ENCODE results near the gene SETD2. TPM values are rescaled to one million over a fixed set of nuclear protein-coding genes. Genes with fewer than 3 reads are reported as not detected.

SETD2 gene
- total and polyA plus RNA-seq, 10 donors, result 10.4 to 94.0 (median 63.8) TPM

- intact Hi-C loops (cut with DNase I; ENCODE audit: low total_unique reads), result no loop called here
- Histone ChIP-seq H3K4me1 (peaks cover 0 to 8% (median 1%) of the 10 kb centered on the region in 6 donors), H3K36me3 (peaks cover 0 to 98% (median 46%) of the 10 kb centered on the region in 6 donors), H3K9me3 (no peaks in the 10 kb centered on the region), H3K27ac (no peak overlapping the region), H3K27me3 (replicated peaks in 1 of 7) (no peaks in the 10 kb centered on the region), H3K4me3 (no peak overlapping the region)
- no peak for DNase-seq
- no peak for TF ChIP-seq POLR2A (IDR thresholded peaks at IDR 0.05)
- no peak for TF ChIP-seq POLR2AphosphoS5 (IDR thresholded peaks at IDR 0.05)
- TF ChIP-seq CTCF (IDR thresholded peaks at IDR 0.05 in 8 of 11, conservative IDR thresholded peaks at IDR 0.05 in 3 of 11), result no peak
Measured at GRCh38 chr3:47104259-47104658, 59.7 kb downstream of the SETD2 start.

GRCh38 chr3:47103619-47104018 is 60.3 kb downstream of the SETD2 start:
- Histone ChIP-seq H3K27ac (no peak overlapping the region), H3K36me3 (peaks cover 0 to 98% (median 46%) of the 10 kb centered on the region in 6 donors), H3K4me1 (peaks cover 0 to 4% (median 0%) of the 10 kb centered on the region in 6 donors), H3K27me3 (replicated peaks in 1 of 7) (no peaks in the 10 kb centered on the region), H3K9me3 (no peaks in the 10 kb centered on the region), H3K4me3 (no peak overlapping the region)
- no peak for DNase-seq
- WGBS, 5 donors, result 48 to 73% (median 70%) methylated on average over 2 of the region's 2 CpGs
- intact Hi-C loops (cut with DNase I; ENCODE audit: low total_unique reads), result no loop called here
- TF ChIP-seq POLR2AphosphoS5 (IDR thresholded peaks at IDR 0.05), result no peak
- no peak for TF ChIP-seq CTCF (IDR thresholded peaks at IDR 0.05 in 8 of 11, conservative IDR thresholded peaks at IDR 0.05 in 3 of 11)
- TF ChIP-seq POLR2A (IDR thresholded peaks at IDR 0.05), result no peak

GRCh38 chr3:47102081-47102600 is 61.8 kb downstream of the SETD2 start:
- no peak for DNase-seq
- intact Hi-C loops (cut with DNase I; ENCODE audit: low total_unique reads), result no loop called here
- Histone ChIP-seq H3K36me3 (peaks cover 0 to 100% (median 57%) of the 10 kb centered on the region in 6 donors), H3K27me3 (replicated peaks in 1 of 7) (no peaks in the 10 kb centered on the region), H3K9me3 (no peaks in the 10 kb centered on the region), H3K4me1 (no peaks in the 10 kb centered on the region), H3K4me3 (no peak overlapping the region), H3K27ac (no peak overlapping the region)
- 95 to 100% (median 98%) methylated on average over 6 of the region's 6 CpGs for WGBS, 5 donors
- TF ChIP-seq POLR2AphosphoS5 (IDR thresholded peaks at IDR 0.05), result no peak
- TF ChIP-seq POLR2A (IDR thresholded peaks at IDR 0.05), result no peak
- TF ChIP-seq CTCF (IDR thresholded peaks at IDR 0.05 in 8 of 11, conservative IDR thresholded peaks at IDR 0.05 in 3 of 11), result no peak

GRCh38 chr3:47098910-47099309 is 65.0 kb downstream of the SETD2 start:
- H3K36me3 ChIP-seq, result peaks cover 0 to 100% (median 62%) of the 10 kb centered on the region in 6 donors
- no peaks in the 10 kb centered on the region for H3K9me3 ChIP-seq
- no peak for DNase-seq
- H3K27ac ChIP-seq, result no peak overlapping the region
- TF ChIP-seq CTCF (IDR thresholded peaks at IDR 0.05 in 8 of 11, conservative IDR thresholded peaks at IDR 0.05 in 3 of 11) (no peak), POLR2A (IDR thresholded peaks at IDR 0.05) (no peak), POLR2AphosphoS5 (IDR thresholded peaks at IDR 0.05) (no peak)
- H3K27me3 ChIP-seq (replicated peaks in 1 of 7), result no peaks in the 10 kb centered on the region
- 87 to 98% (median 93%) methylated on average over 2 of the region's 2 CpGs for WGBS, 5 donors
- intact Hi-C loops (cut with DNase I; ENCODE audit: low total_unique reads), result no loop called here
- H3K4me3 ChIP-seq, result no peak overlapping the region
- H3K4me1 ChIP-seq, result no peaks in the 10 kb centered on the region
